Ishikawa (cell line): ENCODE results near the gene ZNF618.

Experiments
- CEBPB ChIP-seq: IDR thresholded peaks from 2 replicates; pipeline ENCODE4 v1.6.1; 2012
- CREB1 ChIP-seq: IDR thresholded peaks from 2 replicates; pipeline ENCODE4 v1.6.1; 2012; ENCODE audit warnings: low read depth
- EGR1 ChIP-seq: IDR thresholded peaks from 2 replicates; pipeline ENCODE4 v1.6.1; 2012
- EP300 ChIP-seq: IDR thresholded peaks from 2 replicates; pipeline ENCODE4 v1.6.1; 2012; ENCODE audit warnings: borderline replicate concordance
- FOXM1 ChIP-seq: IDR thresholded peaks from 2 replicates; pipeline ENCODE4 v1.6.1; 2012; ENCODE audit warnings: low read depth, borderline replicate concordance
- MAX ChIP-seq: IDR thresholded peaks from 2 replicates; pipeline ENCODE4 v1.6.1; 2012
- NFIC ChIP-seq: IDR thresholded peaks from 2 replicates; pipeline ENCODE4 v1.6.1; 2012
- RAD21 ChIP-seq: IDR thresholded peaks from 2 replicates; pipeline ENCODE4 v1.6.1; 2012; ENCODE audit warnings: low read depth
- TAF1 ChIP-seq: IDR thresholded peaks from 2 replicates; pipeline ENCODE4 v1.6.1; 2012; ENCODE audit warnings: low read depth, mild to moderate bottlenecking
- TCF12 ChIP-seq: IDR thresholded peaks from 2 replicates; pipeline ENCODE4 v1.6.1; 2012; ENCODE audit warnings: low read depth
- TEAD4 ChIP-seq: IDR thresholded peaks from 2 replicates; pipeline ENCODE4 v1.6.1; 2012
- USF1 ChIP-seq: IDR thresholded peaks from 2 replicates; pipeline ENCODE4 v1.6.1; 2012
- YY1 ChIP-seq: IDR thresholded peaks from 2 replicates; pipeline ENCODE4 v1.6.1; 2012; ENCODE audit warnings: low read depth
- ZBTB7A ChIP-seq: IDR thresholded peaks from 2 replicates; pipeline ENCODE4 v1.6.1; 2012; ENCODE audit warnings: low read depth
- TF ChIP-seq, protein P1 (sequence below): IDR thresholded peaks from 2 replicates; pipeline ENCODE4 v1.6.1; 2012; ENCODE audit warnings: low read depth, mild to moderate bottlenecking

The ZNF618 gene

GRCh38 chr9:113964495-113965170 lies 88.5 kb downstream of the ZNF618 start:
- TF ChIP-seq, protein P1, sequence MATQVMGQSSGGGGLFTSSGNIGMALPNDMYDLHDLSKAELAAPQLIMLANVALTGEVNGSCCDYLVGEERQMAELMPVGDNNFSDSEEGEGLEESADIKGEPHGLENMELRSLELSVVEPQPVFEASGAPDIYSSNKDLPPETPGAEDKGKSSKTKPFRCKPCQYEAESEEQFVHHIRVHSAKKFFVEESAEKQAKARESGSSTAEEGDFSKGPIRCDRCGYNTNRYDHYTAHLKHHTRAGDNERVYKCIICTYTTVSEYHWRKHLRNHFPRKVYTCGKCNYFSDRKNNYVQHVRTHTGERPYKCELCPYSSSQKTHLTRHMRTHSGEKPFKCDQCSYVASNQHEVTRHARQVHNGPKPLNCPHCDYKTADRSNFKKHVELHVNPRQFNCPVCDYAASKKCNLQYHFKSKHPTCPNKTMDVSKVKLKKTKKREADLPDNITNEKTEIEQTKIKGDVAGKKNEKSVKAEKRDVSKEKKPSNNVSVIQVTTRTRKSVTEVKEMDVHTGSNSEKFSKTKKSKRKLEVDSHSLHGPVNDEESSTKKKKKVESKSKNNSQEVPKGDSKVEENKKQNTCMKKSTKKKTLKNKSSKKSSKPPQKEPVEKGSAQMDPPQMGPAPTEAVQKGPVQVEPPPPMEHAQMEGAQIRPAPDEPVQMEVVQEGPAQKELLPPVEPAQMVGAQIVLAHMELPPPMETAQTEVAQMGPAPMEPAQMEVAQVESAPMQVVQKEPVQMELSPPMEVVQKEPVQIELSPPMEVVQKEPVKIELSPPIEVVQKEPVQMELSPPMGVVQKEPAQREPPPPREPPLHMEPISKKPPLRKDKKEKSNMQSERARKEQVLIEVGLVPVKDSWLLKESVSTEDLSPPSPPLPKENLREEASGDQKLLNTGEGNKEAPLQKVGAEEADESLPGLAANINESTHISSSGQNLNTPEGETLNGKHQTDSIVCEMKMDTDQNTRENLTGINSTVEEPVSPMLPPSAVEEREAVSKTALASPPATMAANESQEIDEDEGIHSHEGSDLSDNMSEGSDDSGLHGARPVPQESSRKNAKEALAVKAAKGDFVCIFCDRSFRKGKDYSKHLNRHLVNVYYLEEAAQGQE = no peak
- no peak for TF ChIP-seq TEAD4
- TF ChIP-seq CEBPB = no peak
- no peak for TF ChIP-seq TAF1
- TF ChIP-seq NFIC = no peak

- TF ChIP-seq USF1 (no peak), YY1 (no peak), CEBPB (no peak), NFIC (no peak), ZBTB7A (no peak), TAF1 (no peak)
These were observed 90.3 kb downstream of the ZNF618 start for GRCh38 chr9:113966394-113966793.

- no peak for TF ChIP-seq RAD21
- TF ChIP-seq CEBPB = no peak
- no peak for TF ChIP-seq YY1
- no peak for TF ChIP-seq ZBTB7A
- no peak for TF ChIP-seq TCF12
- no peak for TF ChIP-seq TEAD4
- TF ChIP-seq NFIC = no peak
- no peak for TF ChIP-seq USF1
- TF ChIP-seq EGR1 = no peak
- TF ChIP-seq TAF1 = no peak
- TF ChIP-seq MAX = no peak
- no peak for TF ChIP-seq CREB1
- TF ChIP-seq, protein P1 = no peak
- no peak for TF ChIP-seq EP300
These were observed 91.3 kb downstream of the ZNF618 start for GRCh38 chr9:113967380-113967779.

- TF ChIP-seq NFIC (no peak), TCF12 (no peak), USF1 (no peak), ZBTB7A (no peak)
These were observed 93.2 kb downstream of the ZNF618 start for GRCh38 chr9:113969343-113969742.

DNA sequence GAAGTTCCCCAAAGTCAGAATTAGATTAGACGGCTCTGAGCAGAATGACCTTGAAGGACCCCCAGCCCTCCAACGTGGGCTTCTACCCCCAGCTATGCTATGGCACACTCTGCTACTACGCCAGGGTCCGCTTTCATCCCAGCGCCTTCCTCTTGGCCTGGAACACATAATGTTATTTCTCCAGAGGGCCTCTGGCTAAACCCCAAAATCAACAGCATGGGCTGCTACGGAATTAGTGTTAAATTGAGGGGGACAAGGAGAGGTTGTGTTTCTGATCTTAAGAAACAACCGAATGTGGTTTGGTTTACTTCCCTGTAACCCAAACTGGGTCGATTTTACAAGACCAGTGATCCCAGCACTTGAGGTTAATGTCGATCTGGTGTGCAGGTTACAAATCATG lies 97.1 kb downstream of the ZNF618 start:
- TF ChIP-seq USF1 (no peak), TEAD4 (no peak), EP300 (no peak), MAX (no peak), RAD21 (no peak), FOXM1 (no peak), CREB1 (no peak), EGR1 (no peak), TCF12 (no peak), ZBTB7A (no peak), NFIC (no peak), YY1 (no peak), TAF1 (no peak), CEBPB (no peak)
- TF ChIP-seq, protein P1 = no peak
